Measurements from ENCODE around the gene PTPA.

DNA sequence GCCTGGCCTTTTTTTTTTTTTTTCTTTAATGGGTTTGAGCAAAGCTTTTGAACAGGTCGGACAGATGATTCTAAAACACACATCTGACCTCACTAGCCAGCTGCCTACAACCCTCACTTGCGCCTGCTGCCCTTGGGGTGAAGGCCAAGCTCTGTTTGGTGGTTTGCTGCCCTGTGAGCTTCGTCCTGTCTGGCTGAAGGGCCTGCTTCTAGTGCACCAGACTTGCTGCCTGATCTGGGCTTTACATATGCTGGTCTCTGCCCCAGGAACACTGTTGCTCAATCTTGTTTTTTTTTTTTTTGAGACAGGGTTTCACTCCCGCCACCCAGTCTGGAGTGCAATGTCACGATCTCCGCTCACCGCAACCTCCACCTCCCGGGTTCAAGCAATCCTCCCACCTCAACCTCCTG, 46.7 kb upstream of the PTPA start:
- TF ChIP-seq, protein P1, sequence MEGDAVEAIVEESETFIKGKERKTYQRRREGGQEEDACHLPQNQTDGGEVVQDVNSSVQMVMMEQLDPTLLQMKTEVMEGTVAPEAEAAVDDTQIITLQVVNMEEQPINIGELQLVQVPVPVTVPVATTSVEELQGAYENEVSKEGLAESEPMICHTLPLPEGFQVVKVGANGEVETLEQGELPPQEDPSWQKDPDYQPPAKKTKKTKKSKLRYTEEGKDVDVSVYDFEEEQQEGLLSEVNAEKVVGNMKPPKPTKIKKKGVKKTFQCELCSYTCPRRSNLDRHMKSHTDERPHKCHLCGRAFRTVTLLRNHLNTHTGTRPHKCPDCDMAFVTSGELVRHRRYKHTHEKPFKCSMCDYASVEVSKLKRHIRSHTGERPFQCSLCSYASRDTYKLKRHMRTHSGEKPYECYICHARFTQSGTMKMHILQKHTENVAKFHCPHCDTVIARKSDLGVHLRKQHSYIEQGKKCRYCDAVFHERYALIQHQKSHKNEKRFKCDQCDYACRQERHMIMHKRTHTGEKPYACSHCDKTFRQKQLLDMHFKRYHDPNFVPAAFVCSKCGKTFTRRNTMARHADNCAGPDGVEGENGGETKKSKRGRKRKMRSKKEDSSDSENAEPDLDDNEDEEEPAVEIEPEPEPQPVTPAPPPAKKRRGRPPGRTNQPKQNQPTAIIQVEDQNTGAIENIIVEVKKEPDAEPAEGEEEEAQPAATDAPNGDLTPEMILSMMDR (IDR thresholded peaks at IDR 0.05), result no peak
- no peak for TF ChIP-seq POLR2A (IDR thresholded peaks at IDR 0.05)

Data from Peyer's patch (tissue), 4 donors.